ENCODE data around the gene CENPH. TPM values are rescaled to one million over a fixed set of nuclear protein-coding genes. Genes with fewer than 3 reads are reported as not detected.

Gene CENPH
- polyA plus RNA-seq, 1 of the 3 experiments (the other 2 are of a cell fraction): 14.6 TPM

DNA sequence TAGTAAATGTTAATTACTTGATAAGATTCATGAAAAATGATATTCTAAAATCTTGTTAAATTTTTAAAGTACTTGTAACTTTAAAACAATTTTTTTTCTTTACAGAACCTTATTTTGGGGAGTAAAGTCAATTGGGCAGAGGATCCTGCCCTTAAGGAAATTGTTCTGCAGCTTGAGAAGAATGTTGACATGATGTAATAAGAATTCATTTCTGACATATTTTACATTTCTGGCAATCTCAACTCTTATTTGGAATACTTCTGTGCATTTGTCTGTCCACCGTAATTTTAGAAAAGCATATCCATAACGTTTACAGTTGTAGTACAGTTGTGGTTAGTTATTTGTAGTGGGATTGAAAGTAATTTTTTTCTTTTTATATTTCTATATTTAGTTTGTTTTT lies 20.2 kb downstream of the CENPH start:
- H3K4me2 ChIP-seq: no peak overlapping the region
- no peak overlapping the region for H2AFZ ChIP-seq (ENCODE audit: low read depth)
- WGBS (ENCODE audit: low lambda C conversion rate): 66% methylated on average over 2 of the region's 2 CpGs
- no peak for TF ChIP-seq NRF1 (IDR thresholded peaks at IDR 0.05; ENCODE audit: low read depth, low read length)
- no peak overlapping the region for H3K4me3 ChIP-seq (ENCODE audit: low read depth in 2 of 2, low read length in 1 of 2)
- ChIA-PET CTCF (interaction anchor here (1.2 kb wide), 1 partner anchor 19 kb away, joined by 6 read pairs; no protein-coding TSS in a partner anchor), POLR2A (no interaction called here)
- H3K79me2 ChIP-seq (ENCODE audit: insufficient read depth): no peaks in the 10 kb centered on the region
- no peaks in the 10 kb centered on the region for H3K27me3 ChIP-seq (ENCODE audit: insufficient read depth)
- no peak for DNase-seq
- H3K4me1 ChIP-seq (ENCODE audit: control insufficient read depth in 1 of 2, insufficient read depth in 2 of 2, low read depth in 1 of 2, low read length in 1 of 2): no peaks in the 10 kb centered on the region
- H4K20me1 ChIP-seq (ENCODE audit: insufficient read depth): no peaks in the 10 kb centered on the region
- H3F3A ChIP-seq (replicated peaks; ENCODE audit: insufficient read depth): peaks cover 9% of the 10 kb centered on the region
- no peaks in the 10 kb centered on the region for H3K9me2 ChIP-seq
- no peaks in the 10 kb centered on the region for H3K9me3 ChIP-seq
- H3K9ac ChIP-seq: no peak overlapping the region
- no peak overlapping the region for H3K27ac ChIP-seq (ENCODE audit: low read depth in 2 of 2, low read length in 1 of 2)
- H3K36me3 ChIP-seq (replicated peaks in 1 of 2; ENCODE audit: control insufficient read depth in 1 of 2, insufficient read depth in 2 of 2, low read length in 1 of 2): no peaks in the 10 kb centered on the region

DNA sequence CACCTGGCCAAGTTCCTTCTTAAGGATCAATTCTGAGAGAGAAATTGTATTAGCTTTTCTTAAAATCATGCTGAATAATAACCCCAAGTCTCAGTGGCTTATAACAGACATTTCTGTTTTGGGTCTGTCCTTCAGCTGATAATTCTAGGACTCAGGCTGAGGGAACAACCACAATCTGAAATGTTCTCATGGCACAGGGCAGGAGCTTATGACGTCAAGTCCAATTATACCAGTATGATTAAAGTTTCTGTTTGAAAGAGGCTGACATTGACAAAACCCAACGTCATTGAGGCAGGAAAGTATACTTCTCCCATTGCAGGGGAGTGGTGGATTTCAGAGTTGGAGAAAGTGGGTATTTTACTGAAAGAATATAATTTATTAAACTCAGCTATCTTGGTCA lies 21.8 kb downstream of the CENPH start:
- TF ChIP-seq MEF2A (IDR thresholded peaks at IDR 0.05; ENCODE audit: borderline replicate concordance, low read depth) (no peak), POLR2AphosphoS5 (IDR thresholded peaks at IDR 0.05; ENCODE audit: low read depth, low read length) (no peak), GATA2 (CRISPR knock-in tag; IDR thresholded peaks at IDR 0.05) (no peak), SMC3 (IDR thresholded peaks at IDR 0.05; ENCODE audit: low read depth, low read length) (no peak), MXI1 (IDR thresholded peaks at IDR 0.05; ENCODE audit: low read depth, low read length) (no peak), TCF12 (IDR thresholded peaks at IDR 0.05) (no peak)
- DNase-seq: no peak
- no peaks in the 10 kb centered on the region for H3K4me1 ChIP-seq (ENCODE audit: control insufficient read depth in 1 of 2, insufficient read depth in 2 of 2, low read depth in 1 of 2, low read length in 1 of 2)
- H3K27ac ChIP-seq (ENCODE audit: low read depth in 2 of 2, low read length in 1 of 2): no peak overlapping the region
- H2AFZ ChIP-seq (ENCODE audit: low read depth): no peak overlapping the region
- H3K79me2 ChIP-seq (ENCODE audit: insufficient read depth): no peaks in the 10 kb centered on the region
- H3K4me2 ChIP-seq: no peak overlapping the region
- no peaks in the 10 kb centered on the region for H3K36me3 ChIP-seq (replicated peaks in 1 of 2; ENCODE audit: control insufficient read depth in 1 of 2, insufficient read depth in 2 of 2, low read length in 1 of 2)
- no peaks in the 10 kb centered on the region for H3K27me3 ChIP-seq (ENCODE audit: insufficient read depth)
- H3K9me2 ChIP-seq: no peaks in the 10 kb centered on the region
- CTCF ChIA-PET: no interaction called here
- no peak overlapping the region for H3K9ac ChIP-seq
- no peaks in the 10 kb centered on the region for H3K9me3 ChIP-seq
- H3K4me3 ChIP-seq (ENCODE audit: low read depth in 2 of 2, low read length in 1 of 2): no peak overlapping the region
- H4K20me1 ChIP-seq (ENCODE audit: insufficient read depth): no peaks in the 10 kb centered on the region
- POLR2A ChIA-PET: interaction anchor here (1.2 kb wide), 1 partner anchor 118 kb away, joined by 5 read pairs; no protein-coding TSS in a partner anchor
- H3F3A ChIP-seq (replicated peaks; ENCODE audit: insufficient read depth): peaks cover 18% of the 10 kb centered on the region
- whole genome bisulfite sequencing (ENCODE audit: low lambda C conversion rate): 94% methylated on average over 2 of the region's 2 CpGs

GRCh38 chr5:69212022-69212421 lies 22.6 kb downstream of the CENPH start:
- CTCF ChIA-PET: no interaction called here

More at GRCh38 chr5:69212022-69212421, 22.6 kb downstream of the CENPH start:
- Histone ChIP-seq H3K27ac (ENCODE audit: low read depth in 2 of 2, low read length in 1 of 2) (no peak overlapping the region), H4K20me1 (ENCODE audit: insufficient read depth) (no peaks in the 10 kb centered on the region), H3K79me2 (ENCODE audit: insufficient read depth) (no peaks in the 10 kb centered on the region), H3K27me3 (ENCODE audit: insufficient read depth) (no peaks in the 10 kb centered on the region), H3F3A (replicated peaks; ENCODE audit: insufficient read depth) (peaks cover 20% of the 10 kb centered on the region), H3K9me3 (no peaks in the 10 kb centered on the region), H3K36me3 (replicated peaks in 1 of 2; ENCODE audit: control insufficient read depth in 1 of 2, insufficient read depth in 2 of 2, low read length in 1 of 2) (no peaks in the 10 kb centered on the region), H2AFZ (ENCODE audit: low read depth) (no peak overlapping the region), H3K9me2 (no peaks in the 10 kb centered on the region), H3K4me1 (ENCODE audit: control insufficient read depth in 1 of 2, insufficient read depth in 2 of 2, low read depth in 1 of 2, low read length in 1 of 2) (peaks cover 0 to 2% of the 10 kb centered on the region in 2 experiments; a peak in 2 of 4 replicates), H3K4me2 (no peak overlapping the region), H3K9ac (no peak overlapping the region), H3K4me3 (ENCODE audit: low read depth in 2 of 2, low read length in 1 of 2) (no peak overlapping the region)
- WGBS (ENCODE audit: low lambda C conversion rate): 97% methylated on average over 2 of the region's 2 CpGs
- TF ChIP-seq ELF1 (IDR thresholded peaks at IDR 0.05) (no peak), JUND (IDR thresholded peaks at IDR 0.05) (no peak), RAD21 (IDR thresholded peaks at IDR 0.05; ENCODE audit: low read length) (no peak), RFX5 (IDR thresholded peaks at IDR 0.05; ENCODE audit: low read length) (no peak), MXI1 (IDR thresholded peaks at IDR 0.05; ENCODE audit: low read depth, low read length) (no peak), FOXM1 (IDR thresholded peaks at IDR 0.05; ENCODE audit: low read depth) (no peak), POLR2AphosphoS5 (IDR thresholded peaks at IDR 0.05; ENCODE audit: low read depth, low read length) (no peak), SIN3A (IDR thresholded peaks at IDR 0.05; ENCODE audit: borderline replicate concordance, low read depth, low read length) (no peak), PBX3 (IDR thresholded peaks at IDR 0.05) (no peak), RCOR1 (IDR thresholded peaks at IDR 0.05; ENCODE audit: low read length) (no peak), TCF12 (IDR thresholded peaks at IDR 0.05) (no peak)
- no peak for DNase-seq
- POLR2A ChIA-PET: no interaction called here

Data from SK-N-SH (cell line).